ENCODE data around the gene USP43. TPM values are rescaled to one million over a fixed set of nuclear protein-coding genes. Genes with fewer than 3 reads are reported as not detected.
A peak's percentile ranks its signal among the peaks of the same experiment; 100 is the strongest.

The USP43 gene
- polyA plus RNA-seq, 1 donor = 4.7 TPM

DNA sequence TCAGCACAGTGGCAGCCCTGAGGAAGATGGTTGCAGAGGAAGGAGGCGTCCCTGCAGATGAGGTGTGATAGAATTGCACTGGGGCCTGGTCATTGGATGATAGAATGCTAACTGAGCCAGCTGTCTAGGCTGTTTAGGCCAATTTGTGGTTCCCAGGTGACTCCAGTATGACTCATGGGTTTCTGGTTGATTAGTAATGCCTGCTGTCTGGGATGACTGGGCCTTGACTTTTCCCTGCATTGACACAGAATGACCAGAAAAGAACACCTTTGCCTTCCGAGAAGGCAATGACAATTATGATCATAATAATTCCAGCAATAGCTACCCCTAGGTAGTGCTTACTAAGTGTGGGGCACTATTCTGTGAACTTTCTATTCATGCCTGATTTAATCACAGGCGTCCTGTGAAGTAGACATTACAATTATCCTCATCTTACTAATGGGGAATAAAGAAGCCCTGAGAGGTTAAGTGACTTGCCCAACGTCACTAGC lies 31.5 kb downstream of the USP43 start:
- Histone ChIP-seq H3K9me3 (ENCODE audit: control insufficient read depth, low read depth, low read length) (peaks cover 3% of the 10 kb centered on the region), H3K4me3 (ENCODE audit: low read length) (no peak overlapping the region), H3K36me3 (ENCODE audit: control insufficient read depth, insufficient read depth, low read length) (peaks cover 4% of the 10 kb centered on the region), H3K4me1 (ENCODE audit: control insufficient read depth, insufficient read depth, low read length) (no peaks in the 10 kb centered on the region), H3K27ac (ENCODE audit: low read length) (no peak overlapping the region), H3K27me3 (ENCODE audit: control insufficient read depth, insufficient read depth, low read length) (no peaks in the 10 kb centered on the region)
- no CpG with 5 or more reads among the region's 4 CpGs for WGBS (ENCODE audit: insufficient coverage, low lambda C conversion rate)
- DNase-seq = no peak

DNA sequence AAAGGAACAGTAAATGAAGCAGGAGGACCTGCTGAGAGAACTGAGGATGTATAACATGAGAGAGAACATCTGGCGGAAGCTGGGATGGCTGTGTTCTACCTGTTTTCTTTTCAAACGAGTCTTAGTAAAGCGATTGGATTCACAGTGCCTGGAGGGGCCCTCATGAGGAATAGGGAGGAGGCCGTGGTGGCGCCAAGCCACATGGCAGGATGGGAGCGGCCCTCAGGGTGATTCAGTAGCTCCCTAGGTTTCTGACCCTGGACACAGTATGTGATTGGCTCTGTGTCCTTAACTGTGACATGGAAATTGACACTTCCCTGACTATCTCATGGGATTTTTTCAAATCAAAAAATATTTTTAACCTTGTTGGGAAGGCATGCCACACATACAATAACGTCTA lies 32.1 kb downstream of the USP43 start:
- H3K27ac ChIP-seq (ENCODE audit: low read length) = no peak overlapping the region
- WGBS (ENCODE audit: insufficient coverage, low lambda C conversion rate) = no CpG with 5 or more reads among the region's 7 CpGs
- peaks cover 3% of the 10 kb centered on the region for H3K9me3 ChIP-seq (ENCODE audit: control insufficient read depth, low read depth, low read length)
- peaks cover 4% of the 10 kb centered on the region for H3K36me3 ChIP-seq (ENCODE audit: control insufficient read depth, insufficient read depth, low read length)
- no peaks in the 10 kb centered on the region for H3K27me3 ChIP-seq (ENCODE audit: control insufficient read depth, insufficient read depth, low read length)
- no peak overlapping the region for H3K4me3 ChIP-seq (ENCODE audit: low read length)
- no peaks in the 10 kb centered on the region for H3K4me1 ChIP-seq (ENCODE audit: control insufficient read depth, insufficient read depth, low read length)
- DNase-seq = no peak

DNA sequence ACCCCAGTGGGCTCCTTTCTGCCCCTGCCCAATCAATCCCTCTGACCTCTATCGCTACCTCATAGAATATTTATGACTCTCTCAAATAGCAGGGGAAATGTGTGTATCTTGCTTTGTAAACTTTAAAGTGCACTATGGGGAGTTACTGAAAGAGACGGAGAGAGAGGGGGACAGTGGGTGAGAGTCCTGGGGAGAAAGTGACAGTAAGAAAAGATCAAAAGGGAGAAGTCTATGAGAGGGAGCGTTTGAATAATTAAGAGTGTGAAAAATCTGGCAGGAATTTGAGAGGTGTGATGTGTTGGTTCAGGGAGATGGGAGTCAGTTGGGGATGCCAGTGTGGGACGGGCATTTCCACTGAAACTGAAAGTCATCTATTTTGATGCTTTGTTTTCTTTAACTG lies 32.6 kb downstream of the USP43 start:
- H3K9me3 ChIP-seq (ENCODE audit: control insufficient read depth, low read depth, low read length) = peaks cover 3% of the 10 kb centered on the region
- no peaks in the 10 kb centered on the region for H3K4me1 ChIP-seq (ENCODE audit: control insufficient read depth, insufficient read depth, low read length)
- 82% methylated on average over 2 of the region's 4 CpGs for WGBS (ENCODE audit: insufficient coverage, low lambda C conversion rate)
- H3K27ac ChIP-seq (ENCODE audit: low read length) = no peak overlapping the region
- peaks cover 8% of the 10 kb centered on the region for H3K36me3 ChIP-seq (ENCODE audit: control insufficient read depth, insufficient read depth, low read length)
- no peak overlapping the region for H3K4me3 ChIP-seq (ENCODE audit: low read length)
- DNase-seq = no peak
- H3K27me3 ChIP-seq (ENCODE audit: control insufficient read depth, insufficient read depth, low read length) = no peaks in the 10 kb centered on the region

DNA sequence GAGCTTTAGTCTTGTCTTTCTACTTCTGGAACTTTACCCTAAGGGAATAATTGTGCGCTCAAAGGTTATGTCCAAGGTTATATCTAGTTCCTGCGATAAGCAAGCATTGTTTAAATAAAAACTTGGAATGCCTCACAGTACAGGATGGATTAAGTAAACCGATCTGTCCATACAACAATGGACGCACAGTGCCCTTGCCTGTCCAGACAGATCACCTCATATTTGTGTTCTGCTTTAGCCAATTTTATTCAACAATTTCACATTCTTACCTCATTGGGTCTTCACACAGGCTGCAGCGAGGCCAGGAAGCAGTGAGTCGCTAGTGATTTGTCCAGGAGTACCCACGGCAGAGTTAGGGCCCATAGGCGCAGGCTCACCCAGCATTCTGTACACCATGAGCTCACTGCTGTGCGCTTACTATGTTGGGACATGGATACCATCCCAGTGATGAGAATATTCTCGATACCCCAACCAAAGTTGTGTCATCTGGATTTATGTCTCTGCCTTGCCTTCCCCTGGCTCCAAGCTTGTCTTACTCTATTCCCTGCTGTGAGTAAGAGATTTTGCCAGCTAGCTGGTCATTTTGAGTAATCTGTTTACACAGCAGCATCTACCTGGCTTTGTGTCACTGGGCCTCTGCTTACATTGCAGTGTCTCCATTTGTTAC lies 39.8 kb downstream of the USP43 start:
- Histone ChIP-seq H3K36me3 (ENCODE audit: control insufficient read depth, insufficient read depth, low read length) (peaks cover 15% of the 10 kb centered on the region), H3K9me3 (ENCODE audit: control insufficient read depth, low read depth, low read length) (no peaks in the 10 kb centered on the region), H3K4me3 (ENCODE audit: low read length) (no peak overlapping the region), H3K27ac (ENCODE audit: low read length) (no peak overlapping the region), H3K4me1 (ENCODE audit: control insufficient read depth, insufficient read depth, low read length) (no peaks in the 10 kb centered on the region), H3K27me3 (ENCODE audit: control insufficient read depth, insufficient read depth, low read length) (no peaks in the 10 kb centered on the region)
- WGBS (ENCODE audit: insufficient coverage, low lambda C conversion rate) = 96% methylated on average over 4 of the region's 10 CpGs
- DNase-seq = no peak

DNA sequence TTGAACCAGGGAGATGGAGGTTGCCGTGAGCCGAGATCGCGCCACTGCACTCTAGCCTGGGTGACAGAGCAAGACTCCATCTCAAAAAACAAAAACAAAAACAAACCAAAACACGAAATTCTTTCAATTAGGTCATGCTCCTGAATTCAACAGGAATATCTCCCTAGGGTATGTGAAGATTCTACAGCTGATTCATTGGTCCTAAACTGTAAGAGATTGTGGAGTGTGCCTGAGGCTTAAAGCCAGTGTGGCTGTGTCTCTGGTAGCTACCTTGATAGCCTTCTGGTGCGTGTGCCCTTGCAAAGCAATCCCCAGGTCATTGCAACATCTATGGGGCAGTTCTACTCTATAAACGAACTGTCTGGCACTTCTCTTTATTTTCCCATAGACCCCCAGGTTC lies 48.4 kb downstream of the USP43 start:
- no peak for DNase-seq
- no peaks in the 10 kb centered on the region for H3K27me3 ChIP-seq (ENCODE audit: control insufficient read depth, insufficient read depth, low read length)
- no peak overlapping the region for H3K27ac ChIP-seq (ENCODE audit: low read length)
- H3K36me3 ChIP-seq (ENCODE audit: control insufficient read depth, insufficient read depth, low read length) = peaks cover 15% of the 10 kb centered on the region
- H3K4me1 ChIP-seq (ENCODE audit: control insufficient read depth, insufficient read depth, low read length) = no peaks in the 10 kb centered on the region
- H3K4me3 ChIP-seq (ENCODE audit: low read length) = no peak overlapping the region
- no CpG with 5 or more reads among the region's 7 CpGs for WGBS (ENCODE audit: insufficient coverage, low lambda C conversion rate)
- H3K9me3 ChIP-seq (ENCODE audit: control insufficient read depth, low read depth, low read length) = no peaks in the 10 kb centered on the region

DNA sequence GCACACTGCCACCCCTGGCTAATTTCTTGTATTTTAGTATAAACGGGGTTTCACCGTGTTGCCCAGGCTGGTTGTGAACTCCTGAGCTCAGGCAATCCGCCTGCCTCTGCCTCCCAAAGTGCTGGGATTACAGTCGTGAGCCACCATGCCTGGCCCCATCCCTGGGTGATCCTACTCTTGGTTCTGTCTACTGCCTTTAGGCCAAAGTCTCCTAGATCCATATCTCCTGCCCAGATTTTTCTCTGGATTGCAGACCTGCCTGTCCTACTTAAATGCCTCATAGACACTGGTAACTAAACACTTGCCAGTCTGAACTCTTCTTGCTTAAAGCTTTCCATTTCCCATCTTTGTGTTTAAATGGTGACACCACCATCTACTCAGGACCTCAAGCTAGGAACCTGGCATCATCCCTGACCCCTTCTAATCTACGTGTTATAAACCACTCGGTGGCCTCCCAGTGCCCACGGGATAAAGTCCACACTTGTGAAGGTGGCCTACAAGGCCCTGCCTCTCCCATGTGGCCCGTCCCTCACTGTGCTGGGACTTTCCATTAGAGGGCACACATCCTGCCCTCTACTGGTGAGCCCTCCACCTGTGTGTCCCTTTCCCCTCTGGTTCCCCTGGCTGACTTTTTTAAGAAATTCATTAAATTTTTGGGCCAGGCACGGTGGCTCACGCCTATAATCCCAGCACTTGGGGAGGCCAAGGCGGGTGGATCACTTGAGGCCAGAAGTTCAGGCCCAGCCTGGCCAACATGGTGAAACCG lies 51.1 kb downstream of the USP43 start:
- Histone ChIP-seq H3K27ac (ENCODE audit: low read length) (no peak overlapping the region), H3K27me3 (ENCODE audit: control insufficient read depth, insufficient read depth, low read length) (no peaks in the 10 kb centered on the region), H3K9me3 (ENCODE audit: control insufficient read depth, low read depth, low read length) (no peaks in the 10 kb centered on the region), H3K4me1 (ENCODE audit: control insufficient read depth, insufficient read depth, low read length) (no peaks in the 10 kb centered on the region), H3K36me3 (ENCODE audit: control insufficient read depth, insufficient read depth, low read length) (peaks cover 16% of the 10 kb centered on the region), H3K4me3 (ENCODE audit: low read length) (no peak overlapping the region)
- WGBS (ENCODE audit: insufficient coverage, low lambda C conversion rate) = no CpG with 5 or more reads among the region's 12 CpGs
- DNase-seq = peak in 1 of 2 donors; percentile 9

DNA sequence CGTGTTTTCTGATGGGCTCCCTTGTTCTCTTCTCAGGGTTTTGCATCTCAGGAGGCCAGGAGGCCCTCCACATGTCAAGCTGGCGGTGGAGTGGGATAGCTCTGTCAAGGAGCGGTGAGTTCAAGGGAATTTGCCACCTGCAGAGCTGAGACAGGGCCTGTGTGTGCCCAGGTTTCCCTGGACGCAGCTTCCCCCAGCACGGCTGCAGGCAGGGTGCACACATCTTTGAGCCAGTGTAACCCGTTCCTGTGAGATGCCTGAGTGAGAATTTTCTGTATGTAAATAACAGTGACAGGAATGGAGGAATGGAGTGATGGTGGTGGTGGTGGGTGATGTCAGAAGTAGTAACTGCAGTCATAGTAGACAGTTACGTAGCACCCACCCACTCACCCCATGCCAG lies 54.8 kb downstream of the USP43 start:
- H3K27ac ChIP-seq (ENCODE audit: low read length) = no peak overlapping the region
- H3K36me3 ChIP-seq (ENCODE audit: control insufficient read depth, insufficient read depth, low read length) = peaks cover 11% of the 10 kb centered on the region
- H3K9me3 ChIP-seq (ENCODE audit: control insufficient read depth, low read depth, low read length) = no peaks in the 10 kb centered on the region
- H3K4me1 ChIP-seq (ENCODE audit: control insufficient read depth, insufficient read depth, low read length) = no peaks in the 10 kb centered on the region
- WGBS (ENCODE audit: insufficient coverage, low lambda C conversion rate) = no CpG with 5 or more reads among the region's 7 CpGs
- no peak for DNase-seq
- no peak overlapping the region for H3K4me3 ChIP-seq (ENCODE audit: low read length)
- no peaks in the 10 kb centered on the region for H3K27me3 ChIP-seq (ENCODE audit: control insufficient read depth, insufficient read depth, low read length)

DNA sequence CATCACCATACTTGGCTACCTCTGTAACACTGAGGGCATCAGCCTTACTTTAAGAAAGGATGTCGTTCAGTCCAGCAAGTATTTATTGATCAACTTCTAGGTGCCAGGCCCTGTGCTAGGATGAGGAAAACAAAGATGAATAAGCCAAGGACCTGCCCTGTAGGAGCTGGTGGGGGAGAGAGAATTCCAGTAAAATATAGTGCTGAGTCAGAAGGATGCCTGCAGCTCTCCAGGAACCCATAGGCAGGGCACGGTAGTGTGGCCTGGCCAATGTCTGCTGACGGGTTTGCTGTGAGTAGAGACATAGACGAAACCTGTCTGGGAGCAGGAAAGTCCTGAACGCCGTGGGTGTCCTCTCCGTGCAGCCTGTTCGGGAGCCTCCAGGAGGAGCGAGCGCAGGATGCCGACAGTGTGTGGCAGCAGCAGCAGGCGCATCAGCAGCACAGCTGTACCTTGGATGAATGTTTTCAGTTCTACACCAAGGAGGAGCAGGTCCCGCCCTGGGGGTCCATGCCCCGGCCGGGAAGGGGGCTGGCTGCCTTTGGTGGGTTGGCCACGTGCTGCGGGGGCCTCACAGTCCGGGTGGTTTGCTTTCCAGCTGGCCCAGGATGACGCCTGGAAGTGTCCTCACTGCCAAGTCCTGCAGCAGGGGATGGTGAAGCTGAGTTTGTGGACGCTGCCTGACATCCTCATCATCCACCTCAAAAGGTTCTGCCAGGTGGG lies 55.6 kb downstream of the USP43 start:
- no CpG with 5 or more reads among the region's 20 CpGs for WGBS (ENCODE audit: insufficient coverage, low lambda C conversion rate)
- DNase-seq = no peak

DNA sequence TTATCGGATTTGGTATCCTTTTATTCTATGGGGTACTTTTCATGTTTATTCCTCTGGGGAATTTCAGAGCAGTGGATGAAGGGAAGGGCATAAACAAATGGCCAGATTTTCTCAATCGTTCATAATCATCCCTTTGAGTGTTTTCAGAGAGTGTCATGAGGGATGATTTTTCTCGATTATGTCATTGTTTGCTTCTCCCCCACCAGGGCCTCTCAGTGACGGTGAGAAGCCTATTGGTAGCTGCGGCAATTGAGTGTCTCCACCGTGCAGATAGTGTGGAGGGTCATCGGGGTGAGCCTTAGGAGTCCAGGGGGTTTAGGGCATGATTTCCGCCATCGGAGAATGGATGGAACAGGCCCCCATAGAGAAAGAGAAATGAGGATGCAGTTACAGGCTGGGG lies 57.2 kb downstream of the USP43 start:
- Histone ChIP-seq H3K27ac (ENCODE audit: low read length) (no peak overlapping the region), H3K36me3 (ENCODE audit: control insufficient read depth, insufficient read depth, low read length) (peaks cover 11% of the 10 kb centered on the region), H3K4me1 (ENCODE audit: control insufficient read depth, insufficient read depth, low read length) (no peaks in the 10 kb centered on the region), H3K9me3 (ENCODE audit: control insufficient read depth, low read depth, low read length) (no peaks in the 10 kb centered on the region), H3K4me3 (ENCODE audit: low read length) (no peak overlapping the region), H3K27me3 (ENCODE audit: control insufficient read depth, insufficient read depth, low read length) (no peaks in the 10 kb centered on the region)
- no peak for DNase-seq
- 80% methylated on average over 1 of the region's 9 CpGs for WGBS (ENCODE audit: insufficient coverage, low lambda C conversion rate)

More for the DNA sequence above, 55.6 kb downstream of the USP43 start:
- H3K27ac ChIP-seq (ENCODE audit: low read length) = no peak overlapping the region
- no peaks in the 10 kb centered on the region for H3K9me3 ChIP-seq (ENCODE audit: control insufficient read depth, low read depth, low read length)
- H3K36me3 ChIP-seq (ENCODE audit: control insufficient read depth, insufficient read depth, low read length) = peaks cover 11% of the 10 kb centered on the region
- no peak overlapping the region for H3K4me3 ChIP-seq (ENCODE audit: low read length)
- no peaks in the 10 kb centered on the region for H3K27me3 ChIP-seq (ENCODE audit: control insufficient read depth, insufficient read depth, low read length)
- no peaks in the 10 kb centered on the region for H3K4me1 ChIP-seq (ENCODE audit: control insufficient read depth, insufficient read depth, low read length)

DNA sequence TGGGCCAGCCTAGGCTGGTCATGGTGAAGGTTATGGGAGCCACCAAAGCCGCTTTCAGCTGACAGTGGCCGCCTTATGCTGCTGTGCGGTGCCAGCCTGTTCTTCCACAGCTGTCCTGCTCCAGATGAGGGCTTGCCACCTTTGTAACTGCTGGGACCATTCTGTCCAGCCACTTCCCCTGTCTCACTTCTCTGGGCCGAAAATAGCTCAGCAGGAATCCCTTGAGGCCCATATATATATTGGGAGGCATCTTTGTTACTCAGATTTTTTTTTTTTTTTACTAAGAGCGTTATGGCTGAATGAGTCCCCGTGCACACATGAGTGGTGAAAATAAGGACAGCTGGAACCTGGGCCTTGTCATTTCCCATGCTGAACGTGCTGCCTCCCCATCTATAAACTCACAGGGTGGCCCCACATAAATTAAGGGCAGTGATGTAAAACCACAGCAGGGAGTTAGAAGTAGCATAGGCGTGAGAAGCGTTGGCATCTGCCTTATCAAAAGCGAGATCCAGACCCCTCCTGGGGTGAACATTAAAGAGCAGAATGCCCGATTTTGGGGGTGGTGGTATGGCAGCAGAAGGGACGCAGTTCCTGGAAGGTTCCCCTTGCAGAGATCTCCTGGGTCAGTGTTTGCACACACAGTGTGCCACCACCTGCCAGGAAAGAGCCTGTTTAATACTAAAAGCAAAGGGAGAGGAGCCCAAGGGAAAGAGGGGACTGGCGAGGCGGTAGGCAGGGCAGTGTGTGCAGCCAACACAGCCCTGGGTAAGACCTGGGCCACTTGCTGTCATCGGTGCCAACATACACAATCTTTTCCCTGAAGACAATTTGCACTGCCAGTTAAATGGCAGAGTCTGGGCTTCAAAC lies 57.8 kb downstream of the USP43 start:
- WGBS (ENCODE audit: insufficient coverage, low lambda C conversion rate) = 100% methylated on average over 1 of the region's 15 CpGs

More for the DNA sequence above, 57.8 kb downstream of the USP43 start:
- DNase-seq = no peak
- Histone ChIP-seq H3K4me3 (ENCODE audit: low read length) (no peak overlapping the region), H3K9me3 (ENCODE audit: control insufficient read depth, low read depth, low read length) (no peaks in the 10 kb centered on the region), H3K4me1 (ENCODE audit: control insufficient read depth, insufficient read depth, low read length) (no peaks in the 10 kb centered on the region), H3K27ac (ENCODE audit: low read length) (no peak overlapping the region), H3K36me3 (ENCODE audit: control insufficient read depth, insufficient read depth, low read length) (peaks cover 11% of the 10 kb centered on the region), H3K27me3 (ENCODE audit: control insufficient read depth, insufficient read depth, low read length) (no peaks in the 10 kb centered on the region)
